Measurements from ENCODE around the gene GOLPH3. TPM values are rescaled to one million over a fixed set of nuclear protein-coding genes. Genes with fewer than 3 reads are reported as not detected.

GOLPH3 gene
- total and polyA plus RNA-seq, 7 donors, result 23.0 to 55.3 (median 31.0) TPM

DNA sequence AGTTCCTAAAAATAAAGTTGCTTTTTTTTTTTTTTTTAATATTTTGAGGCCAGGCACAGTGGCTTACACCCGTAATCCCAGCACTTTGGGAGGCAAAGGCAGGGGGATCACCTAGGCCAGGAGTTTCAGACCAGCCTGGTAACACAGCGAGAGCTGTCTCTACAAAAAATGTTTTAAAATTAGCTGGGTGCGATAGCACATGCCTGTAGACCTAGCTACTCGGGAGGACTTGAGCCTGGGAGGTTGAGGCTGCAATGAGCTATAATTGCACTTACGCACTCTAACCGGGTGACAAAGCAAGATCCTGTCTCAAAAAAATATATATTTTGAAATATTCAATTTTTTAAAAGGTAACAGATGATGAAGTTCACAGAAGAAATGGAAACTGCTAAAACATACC is 22.9 kb downstream of the GOLPH3 start:
- intact Hi-C loops (cut with DNase I), result no loop called here
- TF ChIP-seq, protein P1, sequence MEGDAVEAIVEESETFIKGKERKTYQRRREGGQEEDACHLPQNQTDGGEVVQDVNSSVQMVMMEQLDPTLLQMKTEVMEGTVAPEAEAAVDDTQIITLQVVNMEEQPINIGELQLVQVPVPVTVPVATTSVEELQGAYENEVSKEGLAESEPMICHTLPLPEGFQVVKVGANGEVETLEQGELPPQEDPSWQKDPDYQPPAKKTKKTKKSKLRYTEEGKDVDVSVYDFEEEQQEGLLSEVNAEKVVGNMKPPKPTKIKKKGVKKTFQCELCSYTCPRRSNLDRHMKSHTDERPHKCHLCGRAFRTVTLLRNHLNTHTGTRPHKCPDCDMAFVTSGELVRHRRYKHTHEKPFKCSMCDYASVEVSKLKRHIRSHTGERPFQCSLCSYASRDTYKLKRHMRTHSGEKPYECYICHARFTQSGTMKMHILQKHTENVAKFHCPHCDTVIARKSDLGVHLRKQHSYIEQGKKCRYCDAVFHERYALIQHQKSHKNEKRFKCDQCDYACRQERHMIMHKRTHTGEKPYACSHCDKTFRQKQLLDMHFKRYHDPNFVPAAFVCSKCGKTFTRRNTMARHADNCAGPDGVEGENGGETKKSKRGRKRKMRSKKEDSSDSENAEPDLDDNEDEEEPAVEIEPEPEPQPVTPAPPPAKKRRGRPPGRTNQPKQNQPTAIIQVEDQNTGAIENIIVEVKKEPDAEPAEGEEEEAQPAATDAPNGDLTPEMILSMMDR (IDR thresholded peaks at IDR 0.05), result no peak
- no peaks in the 10 kb centered on the region for H3K9me3 ChIP-seq
- peak overlapping the region; percentile 37 for H3K27ac ChIP-seq
- ATAC-seq (peak in 2 of 4 donors; percentile 24 to 34), DNase-seq (no peak)
- no peak overlapping the region for H3K4me3 ChIP-seq
- H3K36me3 ChIP-seq (ENCODE audit: insufficient read depth in 1 of 2, low read depth in 1 of 2), result no peaks in the 10 kb centered on the region
- WGBS, 3 donors, result 65 to 83% (median 73%) methylated on average over 6 of the region's 6 CpGs
- H3K4me1 ChIP-seq, result peaks cover 64% of the 10 kb centered on the region
- no peaks in the 10 kb centered on the region for H3K27me3 ChIP-seq (ENCODE audit: insufficient read depth in 3 of 3, low read length in 2 of 3)

DNA sequence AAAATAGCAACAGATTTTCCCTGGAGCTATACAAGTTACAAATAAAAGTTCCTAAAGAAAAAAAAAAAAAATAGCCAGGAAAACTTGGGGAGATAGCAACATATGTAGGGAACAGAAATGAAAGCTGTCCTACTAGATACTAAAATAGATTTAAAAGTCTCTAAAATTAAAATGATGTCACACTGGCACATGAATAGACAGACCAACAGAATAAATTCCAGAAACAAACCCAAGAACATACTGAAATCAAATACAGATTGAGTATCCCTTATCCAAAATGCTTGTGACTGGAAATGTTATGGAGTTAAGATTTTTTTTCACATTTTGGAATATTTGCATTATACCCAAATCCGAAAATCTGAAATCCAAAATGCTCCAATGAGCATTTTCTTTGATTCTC is 23.8 kb downstream of the GOLPH3 start:
- peaks cover 71% of the 10 kb centered on the region for H3K4me1 ChIP-seq
- no peaks in the 10 kb centered on the region for H3K36me3 ChIP-seq (ENCODE audit: insufficient read depth in 1 of 2, low read depth in 1 of 2)
- TF ChIP-seq, protein P1 (IDR thresholded peaks at IDR 0.05), result no peak
- ATAC-seq (no peak), DNase-seq (no peak)
- no peaks in the 10 kb centered on the region for H3K9me3 ChIP-seq
- H3K27ac ChIP-seq, result peak overlapping the region; percentile 37
- WGBS, 3 donors, result 82 to 97% (median 91%) methylated on average over 1 of the region's 1 CpG
- no peak overlapping the region for H3K4me3 ChIP-seq
- intact Hi-C loops (cut with DNase I), result no loop called here
- H3K27me3 ChIP-seq (ENCODE audit: insufficient read depth in 3 of 3, low read length in 2 of 3), result no peaks in the 10 kb centered on the region

DNA sequence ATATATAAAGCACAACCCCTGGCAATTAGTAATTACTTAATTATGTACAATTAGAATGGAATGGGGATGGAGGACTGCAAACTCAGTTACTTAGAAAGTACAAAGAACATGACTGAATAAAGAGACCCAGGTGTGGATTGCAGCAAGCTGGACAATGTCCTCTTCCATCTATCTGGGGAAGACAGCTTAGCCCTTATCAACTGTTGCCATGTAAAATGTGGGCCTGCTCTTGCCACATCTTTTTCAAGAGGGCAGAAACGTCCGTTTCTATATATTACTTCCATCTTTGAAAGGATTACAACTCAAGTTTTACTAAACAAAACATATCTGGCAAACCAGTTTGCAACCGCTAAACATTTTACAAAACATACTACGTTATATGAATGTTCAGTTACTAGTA is 26.2 kb downstream of the GOLPH3 start:
- no peak overlapping the region for H3K27ac ChIP-seq
- H3K9me3 ChIP-seq, result no peaks in the 10 kb centered on the region
- no peaks in the 10 kb centered on the region for H3K36me3 ChIP-seq (ENCODE audit: insufficient read depth in 1 of 2, low read depth in 1 of 2)
- peaks cover 71% of the 10 kb centered on the region for H3K4me1 ChIP-seq
- ATAC-seq (no peak), DNase-seq (no peak)
- TF ChIP-seq, protein P1 (IDR thresholded peaks at IDR 0.05), result no peak
- no peaks in the 10 kb centered on the region for H3K27me3 ChIP-seq (ENCODE audit: insufficient read depth in 3 of 3, low read length in 2 of 3)
- intact Hi-C loops (cut with DNase I), result no loop called here
- no peak overlapping the region for H3K4me3 ChIP-seq
- WGBS, 3 donors, result 88 to 97% (median 88%) methylated on average over 4 of the region's 4 CpGs

DNA sequence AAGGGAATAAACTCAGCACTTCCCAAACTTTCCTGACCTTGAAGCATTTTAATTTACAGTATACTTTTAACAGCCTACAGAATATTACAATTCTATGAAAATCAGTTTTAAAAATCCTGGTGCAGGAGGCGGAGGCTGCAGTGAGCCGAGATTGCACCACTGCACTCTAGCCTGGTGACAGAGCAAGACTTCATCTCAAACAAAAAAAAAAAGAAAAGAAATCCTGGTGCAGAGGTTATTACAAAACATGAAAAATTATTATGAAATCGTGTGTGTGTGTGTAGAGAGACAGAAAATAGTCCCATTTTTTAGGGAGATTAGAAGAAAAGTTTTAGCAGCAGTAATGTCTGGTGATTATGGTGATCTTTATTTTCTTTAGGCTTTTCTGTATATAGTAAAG is 26.9 kb downstream of the GOLPH3 start:
- intact Hi-C loops (cut with DNase I), result no loop called here
- 64 to 73% (median 69%) methylated on average over 3 of the region's 3 CpGs for WGBS, 3 donors

More for the DNA sequence above, 26.9 kb downstream of the GOLPH3 start:
- H3K9me3 ChIP-seq, result no peaks in the 10 kb centered on the region
- no peak overlapping the region for H3K27ac ChIP-seq
- H3K36me3 ChIP-seq (ENCODE audit: insufficient read depth in 1 of 2, low read depth in 1 of 2), result no peaks in the 10 kb centered on the region
- H3K27me3 ChIP-seq (ENCODE audit: insufficient read depth in 3 of 3, low read length in 2 of 3), result no peaks in the 10 kb centered on the region
- TF ChIP-seq, protein P1 (IDR thresholded peaks at IDR 0.05), result no peak
- DNase-seq (no peak), ATAC-seq (peak in 2 of 4 donors; percentile 41 to 51)
- H3K4me3 ChIP-seq, result no peak overlapping the region
- peaks cover 71% of the 10 kb centered on the region for H3K4me1 ChIP-seq
